Activated T-helper 17 cell treated with anti-CD3 and anti-CD28 coated beads, Interleukin-2, amount 50 U/mL, for 72 hours (primary cell): Measurements from ENCODE around the gene PKN1. TPM values are rescaled to one million over a fixed set of nuclear protein-coding genes. Genes with fewer than 3 reads are reported as not detected.

Experiments
- ATAC-seq: fragments of 150-1000 bp; cut with Tn5 transposase; replicated peaks from 2 replicates; pipeline ENCODE4 v1.10.0; 2021; ENCODE audit warnings: mild to moderate bottlenecking, moderate library complexity
- H3K27ac Mint-ChIP-seq: one replicate; pipeline ENCODE4 v1.8.0; 2022; ENCODE audit warnings: mixed read lengths
- H3K27me3 Mint-ChIP-seq: one replicate; pipeline ENCODE4 v1.8.0; 2022; ENCODE audit warnings: mixed read lengths
- H3K36me3 Mint-ChIP-seq: one replicate; pipeline ENCODE4 v1.8.0; 2022; ENCODE audit warnings: low read depth, mild to moderate bottlenecking, mixed read lengths
- H3K4me1 Mint-ChIP-seq: one replicate; pipeline ENCODE4 v1.8.0; 2022; ENCODE audit warnings: mixed read lengths
- H3K4me3 Mint-ChIP-seq: one replicate; pipeline ENCODE4 v1.8.0; 2022; ENCODE audit warnings: mild to moderate bottlenecking, mixed read lengths
- H3K9me3 Mint-ChIP-seq: one replicate; pipeline ENCODE4 v1.8.0; 2022; ENCODE audit warnings: mixed read lengths
- total RNA-seq, 2 donors: library from RNA; stranded (reverse); gene quantifications; one replicate each; pipeline ENCODE4 v1.2.3, GENCODE V29; 2022

Gene PKN1
- total RNA-seq, 2 donors from 2014 or later: 121 to 171 TPM

- ATAC-seq: peak; percentile 41
- Mint-ChIP-seq H3K36me3 (peaks cover 6% of the 10 kb centered on the region), H3K4me1 (peaks cover 13% of the 10 kb centered on the region), H3K9me3 (no peaks in the 10 kb centered on the region), H3K4me3 (peak overlapping the region; percentile 78), H3K27ac (no peak overlapping the region), H3K27me3 (no peaks in the 10 kb centered on the region)
These were observed 722 bp downstream of the PKN1 start for GRCh38 chr19:14433554-14434501.

GRCh38 chr19:14434543-14435319 lies 1.6 kb downstream of the PKN1 start:
- ATAC-seq: peak; percentile 81
- Mint-ChIP-seq H3K27me3 (no peaks in the 10 kb centered on the region), H3K36me3 (peaks cover 6% of the 10 kb centered on the region), H3K4me1 (peaks cover 19% of the 10 kb centered on the region), H3K4me3 (peak overlapping the region; percentile 78), H3K9me3 (no peaks in the 10 kb centered on the region), H3K27ac (peak overlapping the region; percentile 83)

DNA sequence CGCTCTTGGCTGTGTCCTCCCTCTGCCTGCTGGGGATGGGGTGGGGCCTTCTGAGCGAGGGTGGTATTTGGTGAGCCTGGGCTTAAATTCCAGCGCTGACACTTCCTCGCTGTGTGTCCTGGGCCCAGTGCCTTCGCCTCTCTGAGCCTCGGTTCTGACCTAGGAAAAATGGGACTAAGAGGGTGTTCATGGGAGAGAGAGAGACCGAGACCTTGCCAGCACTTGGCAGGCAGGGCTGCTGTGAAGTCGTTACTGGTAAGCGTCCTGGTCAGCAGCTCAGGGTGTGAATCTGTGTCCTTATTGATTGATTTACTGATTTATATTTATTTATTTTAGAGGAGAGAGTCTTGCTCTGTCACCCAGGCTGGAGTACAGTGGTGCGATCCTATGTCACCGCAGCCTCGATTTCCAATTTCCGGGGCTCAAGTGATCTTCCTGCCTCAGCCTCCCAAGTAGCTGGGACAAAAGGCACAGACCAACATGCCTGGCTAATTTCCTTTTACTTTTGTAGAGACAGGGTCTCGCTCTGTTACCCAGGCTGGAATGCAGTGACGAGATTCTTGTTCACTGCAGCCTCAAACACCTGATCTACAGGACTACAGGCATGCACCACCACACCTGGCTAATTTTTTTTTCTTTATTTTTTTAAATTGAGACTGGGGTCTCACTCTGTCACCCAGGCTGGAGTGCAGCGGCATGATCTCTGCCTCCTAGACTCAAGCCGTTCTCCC lies 2.4 kb downstream of the PKN1 start:
- peaks cover 13% of the 10 kb centered on the region for H3K36me3 Mint-ChIP-seq
- H3K4me3 Mint-ChIP-seq: peak overlapping the region; percentile 78
- ATAC-seq: no peak
- H3K4me1 Mint-ChIP-seq: peaks cover 26% of the 10 kb centered on the region
- no peaks in the 10 kb centered on the region for H3K27me3 Mint-ChIP-seq
- peak overlapping the region; percentile 83 for H3K27ac Mint-ChIP-seq
- H3K9me3 Mint-ChIP-seq: no peaks in the 10 kb centered on the region

DNA sequence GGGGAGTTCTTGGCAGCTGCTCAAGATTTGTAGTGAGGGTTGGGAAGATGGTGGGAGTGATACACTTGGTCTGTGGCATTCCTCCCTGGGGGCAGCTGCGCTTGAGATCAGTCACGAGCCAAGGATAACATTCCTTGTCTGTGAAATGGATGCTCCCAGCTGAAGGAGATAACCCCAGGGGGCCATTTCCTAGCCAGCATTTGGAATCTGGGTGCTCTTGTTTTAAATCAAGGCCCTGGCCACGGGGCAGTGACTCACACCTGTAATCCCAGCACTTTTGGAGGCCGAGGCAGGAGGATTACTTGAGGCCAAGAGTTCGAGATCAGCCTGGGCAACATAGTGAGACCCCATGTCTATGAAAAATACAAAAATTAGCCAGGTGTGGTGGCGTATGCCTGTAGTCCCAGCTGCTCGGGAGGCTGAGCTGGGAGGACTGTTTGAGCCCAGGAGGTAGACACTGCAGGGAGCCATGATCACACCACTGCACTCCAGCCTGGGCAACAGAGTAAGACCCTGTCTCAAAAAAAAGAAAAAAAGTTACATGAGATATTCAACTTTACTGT lies 4.6 kb downstream of the PKN1 start:
- no peak overlapping the region for H3K27ac Mint-ChIP-seq
- H3K36me3 Mint-ChIP-seq: peaks cover 31% of the 10 kb centered on the region
- H3K4me3 Mint-ChIP-seq: no peak overlapping the region
- peaks cover 27% of the 10 kb centered on the region for H3K4me1 Mint-ChIP-seq
- H3K9me3 Mint-ChIP-seq: no peaks in the 10 kb centered on the region
- no peaks in the 10 kb centered on the region for H3K27me3 Mint-ChIP-seq
- ATAC-seq: no peak

GRCh38 chr19:14439014-14439413 lies 5.9 kb downstream of the PKN1 start:
- H3K36me3 Mint-ChIP-seq: peaks cover 43% of the 10 kb centered on the region
- no peaks in the 10 kb centered on the region for H3K9me3 Mint-ChIP-seq
- H3K4me3 Mint-ChIP-seq: peak overlapping the region; percentile 96
- peak overlapping the region; percentile 97 for H3K27ac Mint-ChIP-seq
- H3K4me1 Mint-ChIP-seq: peaks cover 27% of the 10 kb centered on the region
- no peaks in the 10 kb centered on the region for H3K27me3 Mint-ChIP-seq
- no peak for ATAC-seq

GRCh38 chr19:14440049-14440448 lies 6.9 kb downstream of the PKN1 start:
- H3K9me3 Mint-ChIP-seq: no peaks in the 10 kb centered on the region
- H3K27me3 Mint-ChIP-seq: no peaks in the 10 kb centered on the region
- peaks cover 53% of the 10 kb centered on the region for H3K36me3 Mint-ChIP-seq
- peaks cover 18% of the 10 kb centered on the region for H3K4me1 Mint-ChIP-seq
- H3K27ac Mint-ChIP-seq: peak overlapping the region; percentile 97
- peak; percentile 99 for ATAC-seq
- peak overlapping the region; percentile 96 for H3K4me3 Mint-ChIP-seq

DNA sequence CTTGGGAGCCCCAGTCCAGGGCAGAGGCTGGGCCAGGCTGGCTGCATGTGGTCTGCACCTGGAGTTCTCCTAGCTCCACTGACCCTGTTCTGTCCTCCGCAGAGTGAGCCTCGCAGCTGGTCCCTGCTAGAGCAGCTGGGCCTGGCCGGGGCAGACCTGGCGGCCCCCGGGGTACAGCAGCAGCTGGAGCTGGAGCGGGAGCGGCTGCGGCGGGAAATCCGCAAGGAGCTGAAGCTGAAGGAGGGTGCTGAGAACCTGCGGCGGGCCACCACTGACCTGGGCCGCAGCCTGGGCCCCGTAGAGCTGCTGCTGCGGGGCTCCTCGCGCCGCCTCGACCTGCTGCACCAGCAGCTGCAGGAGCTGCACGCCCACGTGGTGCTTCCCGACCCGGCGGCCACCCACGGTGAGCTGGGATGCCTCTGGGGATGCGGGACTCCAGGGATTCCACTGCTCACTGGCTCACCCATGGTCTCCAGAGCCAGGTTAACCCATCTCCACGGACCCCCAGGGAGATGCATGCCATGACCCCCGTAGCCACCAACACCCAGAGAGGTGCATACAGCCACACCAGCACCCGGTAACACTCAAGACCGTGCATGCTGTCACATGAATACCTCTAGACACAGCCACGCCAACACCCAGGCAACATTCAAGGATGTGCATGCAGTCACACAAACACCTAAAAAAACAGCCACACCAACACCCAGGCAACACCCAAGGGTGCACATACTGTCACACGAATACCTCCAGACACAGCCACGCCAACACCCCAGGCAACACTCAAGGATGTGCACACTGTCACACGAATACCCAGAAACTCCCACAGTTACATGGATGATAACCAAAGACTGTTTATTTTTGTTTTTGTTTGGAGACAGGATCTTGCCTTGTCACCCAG lies 8.2 kb downstream of the PKN1 start:
- peak overlapping the region; percentile 96 for H3K4me3 Mint-ChIP-seq
- H3K27me3 Mint-ChIP-seq: no peaks in the 10 kb centered on the region
- no peaks in the 10 kb centered on the region for H3K9me3 Mint-ChIP-seq
- no peak for ATAC-seq
- H3K36me3 Mint-ChIP-seq: peaks cover 64% of the 10 kb centered on the region
- H3K27ac Mint-ChIP-seq: no peak overlapping the region
- H3K4me1 Mint-ChIP-seq: peaks cover 15% of the 10 kb centered on the region

DNA sequence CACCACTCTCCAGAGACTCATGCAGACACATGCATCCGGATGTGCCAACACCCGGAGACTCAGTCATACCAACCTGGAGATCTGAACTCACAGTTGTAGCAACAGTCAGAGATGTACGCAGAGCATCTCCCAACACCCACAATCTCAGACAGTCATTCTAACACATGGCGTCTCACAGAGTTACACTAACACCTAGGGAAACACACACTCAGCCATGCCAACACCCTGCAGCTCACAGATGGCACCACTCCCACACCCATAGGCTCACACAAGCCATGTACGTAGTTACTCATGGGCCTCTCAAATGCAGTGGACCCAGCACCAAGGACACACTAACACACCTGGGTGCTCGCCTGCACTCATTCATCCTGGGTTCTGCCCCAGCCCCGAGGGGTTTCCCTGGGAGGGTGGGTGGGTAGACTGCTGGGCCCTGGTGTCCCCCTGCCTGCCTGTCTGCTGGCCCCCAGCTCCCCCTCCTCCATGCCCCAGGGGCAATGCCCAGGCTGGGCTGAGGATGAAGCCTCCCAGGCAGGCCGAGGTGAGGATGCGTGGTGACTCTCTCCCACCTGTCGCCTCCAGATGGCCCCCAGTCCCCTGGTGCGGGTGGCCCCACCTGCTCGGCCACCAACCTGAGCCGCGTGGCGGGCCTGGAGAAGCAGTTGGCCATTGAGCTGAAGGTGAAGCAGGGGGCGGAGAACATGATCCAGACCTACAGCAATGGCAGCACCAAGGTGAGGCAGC lies 10.0 kb downstream of the PKN1 start:
- peaks cover 15% of the 10 kb centered on the region for H3K4me1 Mint-ChIP-seq
- no peak overlapping the region for H3K27ac Mint-ChIP-seq
- H3K9me3 Mint-ChIP-seq: no peaks in the 10 kb centered on the region
- ATAC-seq: no peak
- peaks cover 78% of the 10 kb centered on the region for H3K36me3 Mint-ChIP-seq
- H3K27me3 Mint-ChIP-seq: no peaks in the 10 kb centered on the region
- peak overlapping the region; percentile 32 for H3K4me3 Mint-ChIP-seq

DNA sequence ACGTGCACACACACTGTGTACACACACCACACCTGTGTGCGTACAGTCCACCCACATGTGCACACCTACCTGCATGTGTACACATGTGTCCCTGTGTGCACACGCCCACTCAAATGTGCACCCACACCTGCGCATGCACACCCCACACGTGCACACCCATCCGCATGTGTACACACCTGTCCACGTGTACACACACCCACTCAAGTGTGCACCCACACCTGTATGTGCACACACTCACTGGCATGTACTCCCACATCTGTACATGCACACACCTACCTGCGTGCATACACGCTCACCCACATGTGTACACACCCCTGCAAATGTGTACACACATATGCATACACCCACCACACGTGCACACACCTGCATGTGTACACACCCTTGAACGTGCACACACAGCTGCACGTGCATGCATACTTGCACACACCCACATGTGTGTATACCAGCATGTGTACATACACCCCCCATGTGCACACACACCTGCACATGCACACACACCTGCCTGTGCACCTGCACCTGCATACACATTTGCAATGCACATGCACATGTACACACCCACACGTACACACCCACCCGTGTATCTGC lies 10.6 kb downstream of the PKN1 start:
- H3K4me3 Mint-ChIP-seq: no peak overlapping the region
- no peaks in the 10 kb centered on the region for H3K9me3 Mint-ChIP-seq
- ATAC-seq: no peak
- no peak overlapping the region for H3K27ac Mint-ChIP-seq
- peaks cover 82% of the 10 kb centered on the region for H3K36me3 Mint-ChIP-seq
- H3K4me1 Mint-ChIP-seq: peaks cover 15% of the 10 kb centered on the region
- no peaks in the 10 kb centered on the region for H3K27me3 Mint-ChIP-seq

- Mint-ChIP-seq H3K36me3 (peaks cover 96% of the 10 kb centered on the region), H3K27ac (no peak overlapping the region), H3K4me3 (no peak overlapping the region), H3K4me1 (peaks cover 6% of the 10 kb centered on the region), H3K9me3 (no peaks in the 10 kb centered on the region), H3K27me3 (no peaks in the 10 kb centered on the region)
- ATAC-seq: no peak
These were observed 13.4 kb downstream of the PKN1 start for GRCh38 chr19:14446336-14447036.

GRCh38 chr19:14449321-14449720 lies 16.2 kb downstream of the PKN1 start:
- Mint-ChIP-seq H3K27me3 (no peaks in the 10 kb centered on the region), H3K36me3 (peaks cover 97% of the 10 kb centered on the region), H3K4me1 (peaks cover 6% of the 10 kb centered on the region), H3K9me3 (no peaks in the 10 kb centered on the region), H3K4me3 (no peak overlapping the region), H3K27ac (no peak overlapping the region)
- ATAC-seq: no peak
